HG03045 (cell line): Measurements from ENCODE around the gene CASD1.

ENCODE experiments used
- ATAC-seq: cut with Tn5 transposase; IDR thresholded peaks from one replicate; pipeline ENCODE4 v1.9.1; 2021; ENCODE audit warnings: mild to moderate bottlenecking, moderate library complexity; ENCODE audit not compliant: unreplicated experiment

The CASD1 gene

GRCh38 chr7:94579470-94579869 is 69.9 kb downstream of the CASD1 start:
- no peak for ATAC-seq

- no peak for ATAC-seq
These were observed 71.0 kb downstream of the CASD1 start for GRCh38 chr7:94580601-94581000.

GRCh38 chr7:94584113-94584512 is 74.5 kb downstream of the CASD1 start:
- ATAC-seq, result no peak

- no peak for ATAC-seq
These were observed 78.5 kb downstream of the CASD1 start for GRCh38 chr7:94588075-94588474.

GRCh38 chr7:94590526-94591162 is 81.0 kb downstream of the CASD1 start:
- no peak for ATAC-seq

- ATAC-seq, result no peak
These were observed 81.6 kb downstream of the CASD1 start for GRCh38 chr7:94591176-94591575.

- no peak for ATAC-seq
These were observed 85.3 kb downstream of the CASD1 start for GRCh38 chr7:94594882-94595281.

- no peak for ATAC-seq
These were observed 86.1 kb downstream of the CASD1 start for GRCh38 chr7:94595717-94596116.

- ATAC-seq, result no peak
These were observed 90.7 kb downstream of the CASD1 start for GRCh38 chr7:94600267-94600666.

- ATAC-seq, result no peak
These were observed 92.6 kb downstream of the CASD1 start for GRCh38 chr7:94602181-94602580.

GRCh38 chr7:94605031-94605430 is 95.4 kb downstream of the CASD1 start:
- no peak for ATAC-seq
